A673 (cell line): Measurements from ENCODE around the gene AIP.
"Not testable (repeated sequence)": the region's sequence is repeated elsewhere in the genome, so short reads cannot be mapped to it uniquely, and the experiment has no call there.

Source experiments
- CTCF ChIP-seq: fragments of 300-800, 200-600 bp; sonication (generic); conservative IDR thresholded peaks from 2 replicates; pipeline ENCODE4 v1.5.1; 2017; ENCODE audit warnings: low read depth, mild to moderate bottlenecking, antibody characterized with exemption, low read length, moderate library complexity, mixed read lengths
- EZH2 ChIP-seq: fragments of 200-600 bp; sonication (generic); IDR thresholded peaks from 2 replicates; pipeline ENCODE4 v1.6.1; 2017; ENCODE audit warnings: borderline replicate concordance, low read depth, mild to moderate bottlenecking, mixed read lengths, antibody characterized with exemption, low read length; ENCODE audit not compliant: poor library complexity, severe bottlenecking

GRCh38 chr11:67476692-67477091, 6.1 kb upstream of the AIP start:
- TF ChIP-seq CTCF, EZH2: not testable (repeated sequence)
